Fibroblast of mammary gland (primary cell): Measurements from ENCODE around the gene ACACB.

Experiments
- DNase-seq: peaks from one replicate; pipeline ENCODE4 v3.0.0-alpha.2; 2010; ENCODE audit warnings: low read depth
- H3K4me3 ChIP-seq: 2 replicates; pipeline ENCODE4 v1.5.1; 2011; ENCODE audit warnings: low read depth, mild to moderate bottlenecking, low read length, moderate library complexity; ENCODE audit not compliant: control insufficient read depth
- TF ChIP-seq, protein P1 (sequence below): conservative IDR thresholded peaks from 2 replicates; pipeline ENCODE4 v1.5.1; 2011; ENCODE audit warnings: low read depth, low read length, inconsistent platforms; ENCODE audit not compliant: control insufficient read depth, insufficient read depth

The ACACB gene

DNA sequence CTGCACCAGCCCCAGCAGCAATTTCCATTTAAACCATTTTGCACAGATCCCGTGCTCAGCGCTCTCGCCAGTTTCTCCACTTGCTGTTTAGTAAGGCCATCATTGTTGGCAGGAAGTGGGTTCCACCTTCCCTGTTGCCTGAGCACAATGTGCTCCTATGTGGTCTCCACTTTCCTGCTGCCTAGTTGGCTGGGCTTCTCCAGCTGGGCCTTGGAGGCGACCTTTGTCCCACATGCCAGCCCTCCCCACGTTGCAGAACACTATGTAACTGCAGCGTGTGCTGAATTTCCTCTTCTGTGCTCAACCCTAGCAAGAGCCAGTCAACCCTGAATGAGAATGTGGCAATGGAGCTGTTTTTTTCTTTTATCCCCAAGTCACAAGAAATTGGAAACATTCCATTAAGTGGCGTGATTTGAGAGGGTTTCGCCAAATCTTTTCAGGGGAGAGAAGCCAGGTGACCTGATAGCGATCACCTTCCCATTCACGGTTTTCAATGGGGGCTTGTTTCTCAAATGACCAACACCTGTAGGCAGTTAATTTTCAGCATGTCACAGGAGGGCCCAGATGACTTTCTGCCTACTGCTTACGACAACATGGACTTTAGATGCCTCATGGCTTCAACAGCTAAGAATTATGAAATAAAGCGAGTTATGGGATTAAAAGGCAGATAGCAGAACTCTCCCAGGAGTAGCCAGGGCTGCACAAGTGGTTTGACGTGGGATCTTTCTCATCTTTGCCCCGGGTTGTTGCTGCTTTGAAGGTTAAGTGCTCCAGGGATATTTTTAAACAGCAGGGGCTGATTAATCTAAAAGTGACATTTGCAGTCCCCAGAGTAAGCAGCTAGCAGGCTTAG lies at the start of gene ACACB:
Gene ACACB, plus strand, starts transcription at position 830 of the 853 bp plus-strand sequence. CDS start 22,819 bp downstream, outside the sequence.
- DNase-seq: no peak
- no peak within 1 kb of the TSS for H3K4me3 ChIP-seq
- TF ChIP-seq, protein P1, sequence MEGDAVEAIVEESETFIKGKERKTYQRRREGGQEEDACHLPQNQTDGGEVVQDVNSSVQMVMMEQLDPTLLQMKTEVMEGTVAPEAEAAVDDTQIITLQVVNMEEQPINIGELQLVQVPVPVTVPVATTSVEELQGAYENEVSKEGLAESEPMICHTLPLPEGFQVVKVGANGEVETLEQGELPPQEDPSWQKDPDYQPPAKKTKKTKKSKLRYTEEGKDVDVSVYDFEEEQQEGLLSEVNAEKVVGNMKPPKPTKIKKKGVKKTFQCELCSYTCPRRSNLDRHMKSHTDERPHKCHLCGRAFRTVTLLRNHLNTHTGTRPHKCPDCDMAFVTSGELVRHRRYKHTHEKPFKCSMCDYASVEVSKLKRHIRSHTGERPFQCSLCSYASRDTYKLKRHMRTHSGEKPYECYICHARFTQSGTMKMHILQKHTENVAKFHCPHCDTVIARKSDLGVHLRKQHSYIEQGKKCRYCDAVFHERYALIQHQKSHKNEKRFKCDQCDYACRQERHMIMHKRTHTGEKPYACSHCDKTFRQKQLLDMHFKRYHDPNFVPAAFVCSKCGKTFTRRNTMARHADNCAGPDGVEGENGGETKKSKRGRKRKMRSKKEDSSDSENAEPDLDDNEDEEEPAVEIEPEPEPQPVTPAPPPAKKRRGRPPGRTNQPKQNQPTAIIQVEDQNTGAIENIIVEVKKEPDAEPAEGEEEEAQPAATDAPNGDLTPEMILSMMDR: no peak

DNA sequence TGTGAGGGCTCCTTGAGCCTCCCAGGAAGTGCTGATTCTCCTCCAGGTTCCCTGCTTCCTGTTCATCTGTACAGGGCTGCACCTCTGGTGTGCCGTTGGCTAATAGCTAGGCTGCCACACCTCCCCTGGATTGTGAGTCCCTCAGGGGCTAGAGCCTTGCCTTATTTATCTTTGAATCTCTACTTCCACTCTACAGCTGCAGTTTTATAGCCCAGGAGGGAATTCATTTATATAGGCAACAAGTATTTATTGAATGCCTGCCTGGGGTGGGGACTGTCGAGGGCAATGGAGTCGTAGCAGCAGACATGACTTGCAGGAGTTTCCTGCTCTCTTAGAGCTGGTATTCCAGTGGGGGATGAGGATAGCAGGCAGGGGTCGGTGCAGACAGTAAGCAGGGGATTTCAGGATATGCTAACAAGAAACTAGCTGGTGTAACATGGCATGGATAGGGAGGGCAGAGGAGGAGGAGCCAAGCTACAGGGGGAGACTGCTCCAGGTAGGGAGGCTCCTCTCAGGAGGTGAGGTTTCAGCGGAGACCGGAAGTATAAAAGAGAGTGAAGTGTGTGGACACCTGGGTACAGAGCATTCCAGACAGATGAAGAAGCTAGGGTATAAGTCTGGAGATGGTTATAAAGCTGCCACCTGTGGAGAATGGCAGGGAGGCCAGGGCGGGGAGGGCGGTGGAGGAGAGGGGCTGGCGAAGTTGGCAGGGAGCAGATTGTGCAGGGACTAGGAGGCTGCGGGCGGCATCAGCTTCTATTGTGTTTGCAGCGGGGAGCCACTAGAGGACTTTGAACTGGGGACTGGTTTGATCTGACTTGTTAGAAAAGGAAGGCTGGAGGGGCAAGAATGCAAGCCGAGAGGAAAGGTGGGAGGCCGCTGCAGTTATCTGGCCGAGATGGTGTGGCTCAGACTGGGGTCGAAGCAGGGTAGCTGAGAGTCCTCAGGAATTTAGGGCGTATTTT lies 46.8 kb upstream of the ACACB start:
- DNase-seq: no peak
- H3K4me3 ChIP-seq: no peak overlapping the region
- TF ChIP-seq, protein P1: no peak

DNA sequence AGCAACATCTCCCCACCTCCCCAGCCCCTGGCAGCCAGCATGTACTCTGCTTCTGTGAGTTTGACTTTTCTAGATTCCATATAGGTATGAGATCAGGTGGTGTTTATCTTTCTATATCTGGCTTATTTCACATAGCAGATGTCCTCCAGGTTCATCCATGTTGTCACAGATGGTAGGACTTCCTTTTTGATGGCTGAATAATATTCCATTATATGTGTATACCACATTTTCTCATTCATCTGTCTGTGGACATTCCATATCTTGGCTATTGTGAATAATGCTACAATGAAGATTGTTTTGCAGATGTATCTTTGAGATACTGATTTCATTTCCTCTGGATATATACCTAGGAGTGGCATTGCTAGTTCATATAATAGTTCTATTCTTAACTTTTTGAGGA lies 41.5 kb upstream of the ACACB start:
- H3K4me3 ChIP-seq: no peak overlapping the region
- no peak for DNase-seq
- TF ChIP-seq, protein P1: no peak

DNA sequence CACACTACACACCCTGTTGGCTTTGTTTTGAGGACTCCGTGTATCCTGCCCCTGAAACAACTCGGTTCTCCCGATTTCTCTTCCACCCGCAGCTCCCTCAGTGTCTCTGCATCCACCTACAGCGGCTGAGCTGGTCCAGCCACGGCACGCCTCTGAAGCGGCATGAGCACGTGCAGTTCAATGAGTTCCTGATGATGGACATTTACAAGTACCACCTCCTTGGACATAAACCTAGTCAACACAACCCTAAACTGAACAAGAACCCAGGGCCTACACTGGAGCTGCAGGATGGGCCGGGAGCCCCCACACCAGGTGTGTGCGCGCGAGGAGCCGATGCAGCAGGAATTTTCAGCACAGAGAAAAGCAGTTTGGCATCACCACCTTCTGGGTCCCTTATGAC lies 33.6 kb upstream of the ACACB start:
- no peak for DNase-seq
- TF ChIP-seq, protein P1: no peak
- H3K4me3 ChIP-seq: no peak overlapping the region

DNA sequence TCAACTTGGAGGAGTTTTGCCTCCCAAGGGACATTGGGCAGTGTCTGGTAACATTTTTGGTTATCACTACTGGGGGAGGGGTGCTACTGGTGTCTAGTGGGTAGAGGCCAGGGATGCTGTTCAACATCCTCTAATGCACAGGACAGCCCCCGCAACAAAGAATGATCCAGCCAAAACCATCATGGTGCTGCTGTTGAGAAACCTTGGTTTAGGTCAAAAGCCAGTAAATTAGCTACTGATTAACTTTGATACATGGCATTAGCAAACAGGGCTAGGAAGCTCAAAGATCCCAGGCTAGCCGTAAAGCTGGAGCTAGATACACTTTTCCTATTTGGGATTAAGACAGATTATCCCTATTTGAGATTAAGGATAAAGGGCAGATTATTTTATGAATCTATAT lies 32.0 kb upstream of the ACACB start:
- TF ChIP-seq, protein P1: no peak
- H3K4me3 ChIP-seq: no peak overlapping the region
- DNase-seq: no peak

DNA sequence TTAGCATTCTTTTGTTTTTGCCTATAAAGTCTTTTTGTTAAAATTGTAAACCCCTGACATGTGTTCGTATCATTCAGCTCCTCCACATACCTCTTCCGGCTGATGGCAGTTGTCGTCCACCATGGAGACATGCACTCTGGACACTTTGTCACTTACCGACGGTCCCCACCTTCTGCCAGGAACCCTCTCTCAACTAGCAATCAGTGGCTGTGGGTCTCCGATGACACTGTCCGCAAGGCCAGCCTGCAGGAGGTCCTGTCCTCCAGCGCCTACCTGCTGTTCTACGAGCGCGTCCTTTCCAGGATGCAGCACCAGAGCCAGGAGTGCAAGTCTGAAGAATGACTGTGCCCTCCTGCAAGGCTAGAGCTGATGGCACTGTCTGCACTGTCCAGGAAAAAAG lies 30.8 kb upstream of the ACACB start:
- DNase-seq: no peak
- no peak overlapping the region for H3K4me3 ChIP-seq
- TF ChIP-seq, protein P1: no peak
